Right kidney (tissue), 1 donor: Measurements from ENCODE around the gene NECTIN4.

Experiments
- DNase-seq: peaks from one replicate; pipeline ENCODE4 v3.0.0-alpha.2; 2016

The NECTIN4 gene

DNA sequence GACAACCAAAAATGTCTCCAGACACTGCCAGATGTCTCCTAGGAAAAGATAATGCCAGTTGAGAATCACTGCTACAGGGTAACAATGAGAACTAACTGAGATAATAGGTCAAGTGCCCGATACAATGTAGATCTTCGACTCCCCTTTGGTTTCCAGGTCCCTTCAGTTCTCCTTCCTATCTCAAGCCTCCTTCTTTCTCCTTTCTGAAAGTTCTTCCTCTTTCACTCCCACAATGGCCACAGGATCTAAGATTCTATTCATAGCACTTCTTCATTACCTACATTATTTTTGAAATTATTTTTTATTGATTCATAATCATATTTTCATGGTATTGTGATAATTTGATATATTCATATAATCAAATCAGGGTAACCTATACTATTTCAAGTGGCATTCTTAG, 22.2 kb upstream of the NECTIN4 start:
- DNase-seq = no peak

DNA sequence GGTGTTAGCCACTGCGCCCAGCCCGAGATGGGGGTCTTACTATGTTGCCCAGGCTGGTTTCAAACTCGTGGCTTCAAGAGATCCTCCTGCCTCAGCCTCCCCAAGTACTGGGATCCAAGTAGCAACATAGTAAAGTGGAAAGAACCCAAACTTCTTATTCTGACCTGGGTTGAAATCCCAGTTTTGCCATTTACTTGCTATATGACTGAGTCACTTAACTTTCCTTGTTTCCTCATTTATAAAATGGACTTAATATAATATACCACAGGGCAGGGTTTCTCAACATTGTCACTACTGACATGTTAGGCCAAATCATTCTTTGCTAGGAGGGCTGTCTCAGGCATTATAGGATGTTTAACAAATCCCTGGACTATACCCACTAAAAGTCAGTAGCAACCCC, 21.8 kb upstream of the NECTIN4 start:
- no peak for DNase-seq

DNA sequence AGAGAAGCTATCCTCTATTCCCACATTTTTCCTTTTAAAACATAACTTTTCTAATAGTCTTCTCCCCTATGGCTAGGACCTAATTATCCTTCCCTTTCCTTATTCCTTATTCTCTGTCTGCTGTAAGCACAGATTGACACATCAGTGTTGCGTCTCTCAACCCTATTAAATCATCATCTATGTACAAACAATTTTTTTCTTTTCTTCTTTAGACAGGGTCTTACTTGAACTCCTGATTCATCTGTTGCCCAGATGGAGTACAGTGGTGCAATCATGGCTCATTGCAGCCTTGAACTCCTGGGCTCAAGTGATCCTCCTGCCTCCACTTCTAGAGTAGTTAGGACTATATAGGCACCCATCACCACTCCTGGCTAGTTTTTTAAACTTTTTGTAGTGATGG, 17.1 kb upstream of the NECTIN4 start:
- DNase-seq = no peak

DNA sequence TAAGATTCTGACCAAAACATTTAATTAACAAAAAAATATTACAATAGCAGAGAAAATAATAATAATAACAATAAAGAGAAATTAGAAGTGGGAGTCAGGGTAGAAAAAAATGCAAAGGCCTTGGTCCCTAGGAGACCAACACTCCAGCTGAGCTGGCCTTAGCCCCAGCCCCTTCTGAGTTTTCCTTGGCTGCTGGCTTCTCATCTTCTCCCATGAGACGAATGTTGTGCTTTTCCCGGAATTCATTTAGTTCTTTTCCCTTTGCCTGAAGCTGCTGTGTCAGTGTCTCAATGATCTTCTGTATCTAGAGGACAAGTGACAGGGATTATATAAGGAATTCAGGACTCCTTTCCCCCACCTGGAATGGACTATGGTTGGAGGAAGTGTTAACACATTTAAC, 11.2 kb upstream of the NECTIN4 start:
- DNase-seq = no peak

DNA sequence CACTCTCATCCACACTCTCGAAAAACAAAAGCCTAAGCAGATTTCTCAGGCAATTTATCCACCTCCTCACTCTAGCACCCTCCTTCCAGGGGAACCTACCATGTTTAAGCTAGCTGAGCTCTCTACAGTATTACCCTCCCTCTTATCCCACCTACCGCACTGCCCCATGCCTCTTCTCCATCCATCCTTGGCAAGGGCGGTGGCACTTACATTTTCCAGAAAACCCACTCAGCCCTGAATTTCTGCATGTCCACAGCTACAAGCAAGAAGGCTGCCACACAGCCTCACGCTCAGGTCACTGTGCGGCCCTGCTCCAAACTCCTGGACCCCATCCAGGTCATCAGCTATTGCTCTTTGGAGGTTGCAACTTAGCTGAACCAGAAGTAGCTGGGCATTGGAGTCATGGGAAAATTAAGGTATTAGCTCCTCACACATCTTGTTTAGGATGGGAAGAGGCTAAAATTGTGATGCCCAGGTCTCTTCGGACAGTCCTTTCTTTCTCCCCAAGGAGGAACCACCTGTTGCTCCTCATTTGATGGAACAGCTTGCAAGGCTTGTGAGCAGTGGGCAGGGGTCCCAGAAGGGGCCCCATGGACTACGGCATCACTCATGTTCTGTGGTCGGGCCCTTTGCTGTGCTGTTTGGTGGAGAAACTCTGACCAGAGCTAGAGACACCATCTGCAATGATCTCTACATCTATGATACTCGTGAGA, 9.9 kb upstream of the NECTIN4 start:
- DNase-seq = no peak

DNA sequence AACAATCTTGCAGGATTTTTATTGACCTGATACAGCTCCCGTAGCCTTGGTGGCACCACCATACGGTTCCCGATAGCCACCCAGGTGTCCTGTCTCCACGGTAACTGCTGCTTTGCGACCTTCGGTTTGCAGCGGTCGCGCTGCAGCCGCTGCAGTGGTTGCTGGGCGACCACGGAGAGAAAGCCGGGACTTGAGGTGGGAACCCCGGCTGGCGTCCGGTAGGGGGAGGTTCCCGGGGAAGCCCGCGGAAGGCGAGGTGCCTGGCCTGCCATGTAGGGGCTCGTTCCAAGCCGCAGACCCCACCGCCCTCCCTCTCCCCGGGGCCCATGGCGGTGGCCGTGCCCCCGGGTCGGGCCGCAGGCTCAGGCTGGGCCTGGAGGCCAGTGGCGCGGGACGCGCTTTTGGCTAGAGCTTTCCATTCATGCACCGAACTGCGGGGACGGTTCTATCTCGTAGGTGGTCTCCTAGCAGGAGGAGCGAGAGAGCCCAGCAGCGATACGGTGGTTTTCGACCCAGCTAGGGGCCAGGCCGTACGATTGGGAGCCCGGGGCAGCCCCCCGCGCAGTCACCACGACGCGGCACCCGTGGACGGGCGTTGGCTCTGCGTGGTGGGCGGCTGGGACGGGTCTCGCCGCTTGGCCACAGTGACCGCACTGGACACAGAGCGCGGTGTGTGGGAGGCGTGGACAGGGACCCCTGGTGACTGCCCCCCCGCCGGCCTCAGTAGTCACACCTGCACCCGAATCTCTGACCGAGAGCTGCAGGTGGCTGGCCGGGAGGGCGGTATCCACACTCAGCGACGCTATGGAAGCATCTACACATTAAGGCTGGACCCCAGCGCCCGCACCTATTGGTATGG, 9.1 kb upstream of the NECTIN4 start, which contains the start of gene KLHDC9:
TSS of gene KLHDC9 (plus strand) at position 152 of the 859 bp plus-strand sequence. CDS start at position 327, 175 bp downstream.
- peak; percentile 88 for DNase-seq

DNA sequence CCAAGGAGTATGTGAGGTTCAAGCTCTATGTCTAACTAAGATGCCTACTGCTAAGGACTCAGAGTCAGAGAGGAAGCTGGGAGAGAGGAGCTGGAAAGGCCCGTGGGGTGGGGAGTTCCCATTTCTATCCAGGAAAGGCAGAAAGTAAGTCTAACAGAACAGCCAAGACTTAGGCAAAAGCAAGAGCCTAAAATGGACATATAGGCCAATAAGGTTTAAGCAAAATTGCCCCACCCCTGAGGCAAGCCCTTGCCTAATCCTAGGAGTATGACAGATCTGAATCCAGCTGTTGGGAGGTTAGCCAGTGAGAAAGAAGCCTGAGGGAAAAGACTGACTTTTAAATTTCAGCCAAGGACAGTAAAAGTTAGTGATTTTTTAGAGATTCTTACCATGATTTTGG, 7.2 kb upstream of the NECTIN4 start:
- no peak for DNase-seq

DNA sequence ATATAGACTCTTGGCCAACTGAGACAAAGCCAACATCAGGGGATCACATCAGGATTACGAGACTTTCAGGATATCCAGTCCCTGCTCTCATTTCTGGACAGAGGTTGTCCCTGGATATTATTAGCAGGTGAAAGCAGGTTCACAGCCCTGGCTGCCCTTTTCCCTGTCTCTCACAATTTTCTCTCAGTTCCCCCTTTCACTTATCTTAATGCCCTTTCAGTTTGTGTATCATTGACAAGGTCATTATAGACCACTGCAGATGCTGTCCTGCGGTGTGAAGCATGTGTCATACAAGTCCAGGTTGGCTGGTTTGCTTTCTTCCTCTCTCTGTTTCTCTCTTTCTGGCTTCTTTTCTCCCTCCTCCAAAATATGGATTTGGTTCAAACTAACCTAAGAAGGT, 6.7 kb upstream of the NECTIN4 start:
- no peak for DNase-seq

DNA sequence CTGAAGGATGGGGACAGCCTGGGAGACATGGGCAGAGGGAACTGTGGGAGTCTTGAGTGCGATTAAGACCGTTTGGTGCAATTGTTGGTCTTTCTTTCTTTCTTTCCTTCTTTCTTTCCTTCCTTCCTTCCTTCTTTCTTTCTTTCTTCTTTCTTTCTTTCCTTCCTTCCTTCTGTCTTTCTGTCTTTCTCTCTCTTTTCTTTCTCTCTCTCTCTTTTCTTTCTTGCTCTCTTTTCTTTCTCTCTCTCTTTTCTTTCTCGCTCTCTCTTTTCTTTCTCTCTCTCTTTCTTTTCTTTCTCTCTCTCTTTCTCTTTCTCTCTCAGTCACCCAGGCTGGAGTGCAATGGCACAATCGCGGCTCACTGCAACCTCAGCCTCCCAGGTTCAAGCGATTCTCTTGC, 5.9 kb upstream of the NECTIN4 start:
- DNase-seq = no peak

DNA sequence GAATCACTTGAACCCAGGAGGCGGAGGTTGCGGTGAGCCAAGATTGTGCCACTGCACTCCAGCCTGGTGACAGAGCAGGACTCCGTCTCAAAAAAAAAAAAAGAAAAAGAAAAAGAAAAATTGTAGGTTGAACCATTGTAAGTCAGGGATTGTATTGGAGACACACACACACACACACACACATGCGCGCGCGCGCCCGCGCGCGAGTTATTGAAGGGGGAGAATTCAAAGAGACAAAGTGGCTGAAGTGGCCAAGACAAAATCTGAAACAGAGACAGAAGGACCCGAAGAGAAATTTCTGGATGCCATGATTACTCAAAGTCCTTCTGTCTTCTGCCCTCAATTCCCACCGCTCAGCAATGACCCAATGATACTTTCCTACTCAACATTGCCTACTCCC, 5.1 kb upstream of the NECTIN4 start:
- DNase-seq = no peak

DNA sequence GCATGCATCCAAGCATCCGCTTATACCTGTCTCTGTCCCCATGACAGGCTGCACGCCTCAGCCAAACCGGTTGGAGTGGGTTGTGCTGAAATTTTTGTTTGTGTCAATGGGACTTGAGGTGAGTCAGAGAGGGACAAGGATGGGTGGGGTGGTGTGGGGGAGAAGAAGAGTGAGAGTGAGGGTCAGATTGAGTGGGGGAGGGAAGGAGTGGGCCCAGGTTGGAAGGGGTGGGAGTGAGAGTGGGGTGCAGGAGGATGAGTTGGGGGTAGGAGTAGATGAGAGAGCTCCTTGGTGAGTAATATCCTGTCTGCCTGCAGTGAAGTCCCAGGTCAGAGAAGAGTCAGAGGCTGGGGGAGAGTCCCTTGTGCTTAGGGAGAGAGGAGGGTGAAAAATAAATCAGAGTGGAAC, 3.3 kb upstream of the NECTIN4 start:
- no peak for DNase-seq

DNA sequence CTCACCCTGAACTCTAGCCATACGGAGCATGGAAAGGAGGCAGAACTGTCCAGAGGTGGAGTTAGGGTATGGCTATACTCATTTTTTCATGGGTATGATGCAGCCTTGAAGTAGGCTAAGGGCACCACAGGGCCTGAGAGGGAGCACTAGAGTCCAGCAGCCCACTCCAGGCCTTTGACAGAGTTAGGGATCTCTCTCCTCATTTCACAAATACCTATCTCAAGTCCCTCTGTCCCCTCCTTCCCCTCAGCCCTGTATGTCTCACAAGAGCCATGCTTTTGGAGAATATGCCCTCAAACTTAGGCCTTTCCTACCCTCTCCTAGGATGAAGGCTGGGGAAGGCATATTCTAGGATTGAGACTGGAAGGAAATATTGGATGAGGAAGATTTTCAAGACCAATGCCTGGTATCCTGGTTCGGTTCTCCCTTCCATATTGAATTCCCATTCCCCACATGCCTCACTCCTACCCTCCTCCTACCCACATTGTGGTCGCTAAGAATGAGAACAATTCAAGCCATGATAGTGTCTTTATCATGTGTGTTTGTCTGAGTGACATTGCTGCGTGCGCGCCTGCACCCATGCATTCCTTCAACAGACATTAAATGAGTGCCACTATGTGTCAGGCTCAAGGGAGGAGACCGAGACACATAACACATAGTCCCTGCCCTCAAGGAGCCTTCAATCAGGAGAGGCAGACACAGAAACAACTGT, 2.6 kb upstream of the NECTIN4 start:
- DNase-seq = no peak

DNA sequence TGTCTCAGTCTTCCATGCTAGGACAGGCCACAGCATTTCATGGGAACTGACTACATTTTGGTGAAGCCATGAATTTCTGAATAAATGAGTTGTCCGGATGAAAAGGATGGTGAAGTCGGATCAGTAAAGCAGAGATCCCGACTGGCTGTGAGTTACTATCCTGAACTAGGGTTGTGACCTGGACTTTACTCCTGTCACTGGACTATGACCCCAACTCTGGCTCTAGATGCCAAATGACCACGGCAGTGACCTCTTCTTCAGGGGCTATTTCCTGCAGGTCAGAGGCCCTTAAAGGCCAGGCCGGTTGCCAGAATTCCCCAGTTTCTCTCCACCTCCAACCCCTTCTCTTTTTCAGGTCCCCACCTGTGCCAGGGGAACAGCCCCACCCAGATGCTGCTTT, 1.7 kb upstream of the NECTIN4 start:
- DNase-seq = no peak

DNA sequence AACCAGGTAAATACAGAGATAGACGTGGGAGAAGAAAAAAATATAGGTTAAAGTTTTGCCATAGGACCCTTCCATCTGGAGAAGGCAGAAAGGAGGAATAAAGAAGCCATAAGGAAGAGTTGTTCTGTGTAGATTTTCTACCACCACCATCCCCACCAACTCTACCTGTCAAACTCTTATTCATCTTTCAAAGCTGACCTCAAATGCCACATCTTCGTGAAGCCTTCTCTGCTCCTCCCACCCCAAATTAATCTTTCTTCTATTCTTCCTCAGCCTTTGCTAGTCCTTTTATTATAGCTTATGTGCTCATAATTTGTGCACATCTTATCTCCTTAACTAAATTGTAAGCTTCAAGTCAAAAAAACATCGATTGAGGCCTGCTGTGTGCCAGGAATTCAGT, 1.3 kb upstream of the NECTIN4 start:
- no peak for DNase-seq

DNA sequence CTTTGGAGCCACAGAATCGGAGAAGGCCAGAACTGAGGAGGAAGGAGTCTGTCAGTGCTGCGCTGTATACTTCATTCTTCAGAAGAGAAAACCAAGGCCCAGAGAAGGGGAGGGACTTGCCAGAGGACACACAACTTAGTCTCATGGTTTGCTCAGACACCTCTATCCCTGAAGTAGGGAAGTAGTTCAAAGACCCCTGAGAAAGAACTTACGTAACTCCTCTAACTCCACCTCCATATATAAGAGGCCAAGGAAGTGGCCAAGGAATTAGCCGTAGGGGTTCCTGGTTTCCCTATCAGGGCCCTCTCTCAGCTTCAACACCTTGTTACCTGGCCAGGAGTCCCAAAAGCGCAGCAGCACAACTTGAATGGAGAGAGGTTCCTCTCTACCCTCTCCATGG, 580 bp upstream of the NECTIN4 start:
- DNase-seq = no peak

DNA sequence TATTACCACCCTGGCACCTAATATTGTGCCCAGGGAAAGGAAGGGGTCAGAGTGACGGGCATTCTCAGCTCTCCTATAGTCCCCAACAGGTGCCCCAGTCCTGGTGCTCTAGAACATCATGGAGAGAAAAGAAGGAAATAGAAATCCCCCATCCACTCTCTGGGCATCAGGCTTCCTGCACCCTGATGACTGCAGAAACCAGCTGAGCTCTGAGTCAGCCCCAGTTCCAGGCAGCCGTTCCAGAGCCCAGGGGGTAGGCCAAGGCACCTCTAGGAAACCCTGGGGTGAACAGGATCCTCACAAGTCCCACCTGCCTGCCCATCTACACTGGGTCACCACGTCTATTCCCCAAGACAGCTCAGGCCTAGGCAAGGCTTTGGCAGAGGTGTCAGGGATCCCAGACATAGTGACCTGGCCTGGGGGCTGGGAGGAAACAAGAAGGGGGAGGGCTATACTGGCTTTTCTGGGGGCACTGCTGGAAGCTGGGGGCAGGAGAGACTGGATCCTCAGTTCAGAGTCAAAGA, 709 bp downstream of the NECTIN4 start:
- DNase-seq = no peak

DNA sequence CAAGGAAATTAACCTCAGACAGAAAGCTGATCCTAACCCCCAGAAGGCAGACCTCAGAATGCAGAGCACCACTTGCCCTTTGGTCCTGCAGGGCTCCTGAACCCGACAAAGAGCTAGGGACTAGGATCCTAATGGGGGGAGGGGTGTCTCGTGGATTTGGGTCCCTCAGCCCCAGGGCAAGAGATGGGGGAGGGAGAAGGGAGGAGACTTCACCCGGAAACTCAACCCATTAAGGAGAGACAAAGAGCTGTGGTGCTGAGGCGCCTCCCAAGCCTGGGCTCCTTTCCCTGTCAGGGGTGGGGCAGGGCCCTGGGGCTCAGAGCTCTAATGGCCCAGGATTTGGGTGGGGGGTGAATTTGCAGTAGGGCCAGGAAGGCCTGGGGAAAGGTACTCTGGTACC, 2.9 kb downstream of the NECTIN4 start:
- DNase-seq = no peak

DNA sequence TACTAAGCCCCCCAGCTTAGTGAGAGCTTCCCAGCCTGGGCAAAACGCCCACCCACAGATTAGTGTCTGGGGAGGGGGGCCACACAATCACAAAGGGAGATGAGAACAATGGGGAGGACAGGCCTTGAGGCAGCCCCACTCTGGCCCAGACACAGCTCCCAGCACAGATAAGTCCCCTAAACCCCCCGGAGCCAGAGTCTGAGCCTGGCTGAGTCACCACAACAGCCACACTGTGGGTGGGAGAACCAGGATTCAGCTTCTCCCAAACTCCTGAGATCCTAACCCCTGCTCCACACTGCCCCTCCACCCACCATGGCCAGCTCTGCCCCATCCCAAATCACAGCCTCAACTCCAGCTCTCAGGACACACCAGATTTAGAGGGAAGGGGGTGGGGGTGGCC, 4.2 kb downstream of the NECTIN4 start:
- DNase-seq = no peak

DNA sequence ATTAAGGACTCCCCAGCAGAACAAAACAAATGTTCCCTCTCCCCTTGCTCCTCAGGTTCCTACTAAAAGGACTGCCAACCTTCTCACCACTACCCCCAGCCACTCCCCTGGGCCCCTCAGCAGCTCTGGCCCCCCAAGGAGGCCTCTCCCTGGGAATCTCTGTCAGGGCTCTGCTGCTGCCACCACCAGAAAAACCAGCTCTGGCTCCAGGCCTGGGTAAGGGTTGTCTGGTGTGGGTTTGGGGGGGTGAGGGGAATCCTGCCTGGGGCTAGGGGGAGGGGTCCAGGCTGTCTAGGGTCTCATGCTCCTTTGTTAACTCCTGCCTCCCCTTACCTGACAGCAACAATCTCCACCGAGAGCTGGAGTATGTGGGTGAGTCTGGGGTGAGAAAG, 4.8 kb downstream of the NECTIN4 start:
- DNase-seq = no peak

DNA sequence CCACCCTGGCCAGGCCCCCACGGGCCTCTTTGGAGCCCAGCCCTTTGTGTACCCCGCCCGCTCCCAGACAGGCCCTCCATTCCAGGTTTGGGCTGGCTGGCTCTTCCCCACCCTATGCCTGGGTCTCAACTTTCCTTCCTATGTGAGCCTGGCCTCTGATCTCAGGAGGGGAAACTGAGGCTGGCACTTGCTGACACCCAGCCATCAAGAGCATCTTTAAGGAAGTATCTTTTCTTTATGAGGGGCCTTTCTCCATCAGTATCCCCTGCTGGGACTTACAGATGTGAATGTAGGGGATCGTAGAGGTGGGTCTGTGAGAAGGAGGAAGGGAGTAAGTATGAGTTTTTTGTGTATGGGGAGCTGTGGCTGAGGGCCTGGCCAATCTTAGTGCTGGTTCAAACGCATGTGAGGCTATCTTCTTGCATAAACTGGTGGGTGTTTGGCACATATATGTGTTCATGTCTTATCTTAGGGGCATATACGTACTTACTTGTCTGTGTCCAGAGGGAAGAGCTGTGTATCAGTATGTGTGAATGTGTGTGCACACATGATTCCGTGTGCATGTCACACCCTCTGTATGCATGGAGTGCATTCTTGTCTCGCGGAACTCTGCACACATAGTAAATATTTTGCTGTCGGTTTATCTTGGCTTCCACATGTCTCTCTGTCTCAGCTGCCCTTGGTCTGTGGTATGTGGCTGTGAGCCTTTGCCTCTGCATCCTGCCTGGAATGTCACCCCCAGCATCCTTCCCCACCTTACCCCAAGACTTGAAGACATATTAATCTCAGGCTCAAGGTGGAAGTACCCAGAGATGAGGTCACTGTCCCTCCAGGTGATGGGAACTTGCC, 5.4 kb downstream of the NECTIN4 start:
- DNase-seq = no peak

DNA sequence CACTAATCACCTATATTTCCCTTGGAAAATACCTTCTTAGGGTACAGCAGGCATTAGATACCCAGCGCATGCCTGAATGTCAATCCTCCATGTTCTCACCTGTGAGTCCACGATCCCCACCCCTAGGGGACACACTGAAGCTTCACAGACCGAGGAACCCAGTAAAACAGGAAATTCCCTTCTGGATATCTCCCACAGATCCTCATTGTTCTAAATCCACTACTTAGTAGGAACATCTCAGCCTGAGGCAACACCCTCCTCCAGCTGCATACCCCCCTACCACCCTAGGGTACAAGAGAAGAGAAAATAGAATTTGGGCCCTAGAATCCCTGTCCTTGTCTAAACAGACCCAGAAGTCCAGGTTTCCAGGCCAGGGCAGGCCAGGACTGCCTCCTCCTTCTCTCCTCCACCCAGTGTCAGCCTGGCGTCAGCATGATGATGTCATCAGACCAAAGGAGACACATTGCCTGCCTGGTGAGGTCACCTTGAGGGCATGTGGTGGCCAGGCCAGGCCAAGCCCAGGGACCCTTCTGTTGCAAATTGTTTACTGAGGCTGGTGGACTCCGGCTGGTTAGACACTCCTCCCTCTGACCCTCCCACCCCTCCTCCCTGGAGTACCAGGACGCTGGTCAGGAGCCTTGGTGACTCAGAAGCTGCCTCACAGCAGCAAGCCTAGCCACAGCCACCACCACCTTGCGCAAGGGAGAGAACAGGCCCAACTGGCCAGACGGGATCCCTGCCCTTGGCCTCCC, 6.2 kb downstream of the NECTIN4 start:
- DNase-seq = no peak
